Mesenchymal stem cell (in vitro differentiated cells and primary cell): ENCODE results near the gene WDR89.

Source experiments
- DNase-seq: peaks from one replicate; pipeline ENCODE4 v3.0.0-alpha.2; 2013
- H2AFZ ChIP-seq: one replicate; pipeline ENCODE4 v1.6.1; 2013; ENCODE audit warnings: low read depth, mild to moderate bottlenecking, control low read depth, inconsistent platforms, low read length, moderate library complexity
- H2AK5ac ChIP-seq: 2 replicates; pipeline ENCODE4 v1.6.1; 2013; ENCODE audit warnings: low read length, moderate library complexity, mild to moderate bottlenecking, inconsistent platforms; ENCODE audit not compliant: severe bottlenecking
- H2BK120ac ChIP-seq: one replicate; pipeline ENCODE4 v1.6.1; 2013; ENCODE audit warnings: low read depth, mild to moderate bottlenecking, inconsistent platforms, low read length, moderate library complexity
- H2BK12ac ChIP-seq, 2 experiments: one replicate each; pipeline ENCODE4 v1.6.1; 2013; ENCODE audit warnings: inconsistent platforms in 2 of 2, low read length in 2 of 2, mild to moderate bottlenecking in 2 of 2, moderate library complexity in 2 of 2, control low read depth in 1 of 2
- H2BK15ac ChIP-seq: one replicate; pipeline ENCODE4 v1.6.1; 2013; ENCODE audit warnings: mild to moderate bottlenecking, low read depth, inconsistent platforms; ENCODE audit not compliant: poor library complexity, severe bottlenecking
- H2BK5ac ChIP-seq: 2 replicates; pipeline ENCODE4 v1.6.1; 2013; ENCODE audit warnings: low read depth, mild to moderate bottlenecking, low read length, control low read depth, inconsistent platforms; ENCODE audit not compliant: poor library complexity, severe bottlenecking
- H3K14ac ChIP-seq, 2 experiments: one replicate each; pipeline ENCODE4 v1.6.1; 2013; ENCODE audit warnings: inconsistent platforms in 2 of 2, low read length in 2 of 2, control low read depth in 1 of 2, mild to moderate bottlenecking in 1 of 2, moderate library complexity in 1 of 2
- H3K18ac ChIP-seq, 2 experiments: one replicate each; pipeline ENCODE4 v1.6.1; 2013; ENCODE audit warnings: inconsistent platforms in 2 of 2, low read length in 2 of 2, control low read depth in 1 of 2, low read depth in 1 of 2, mild to moderate bottlenecking in 1 of 2
- H3K23ac ChIP-seq, 2 experiments: one replicate each; pipeline ENCODE4 v1.6.1; 2013; ENCODE audit warnings: inconsistent platforms in 2 of 2, low read length in 2 of 2, mild to moderate bottlenecking in 2 of 2, moderate library complexity in 2 of 2, control low read depth in 1 of 2
- H3K27ac ChIP-seq: 2 replicates; pipeline ENCODE4 v1.5.1; 2013; ENCODE audit warnings: mild to moderate bottlenecking, moderate library complexity, low read length, control low read depth, inconsistent platforms; ENCODE audit not compliant: poor library complexity, severe bottlenecking
- H3K27me3 ChIP-seq, 2 experiments: 2 replicates each; pipeline versions ENCODE4 v1.6.1 to v1.7.0; 2013; ENCODE audit warnings: low read length in 2 of 2, mild to moderate bottlenecking in 2 of 2, moderate library complexity in 2 of 2, control low read depth in 1 of 2, inconsistent platforms in 1 of 2; ENCODE audit not compliant: control insufficient read depth in 1 of 2, insufficient read depth in 1 of 2
- H3K36me3 ChIP-seq, 2 experiments: 2 replicates each; pipeline versions ENCODE4 v1.6.1 to v1.7.0; 2013; ENCODE audit warnings: low read length in 2 of 2, control low read depth in 1 of 2, inconsistent platforms in 1 of 2, low read depth in 1 of 2, mild to moderate bottlenecking in 1 of 2; ENCODE audit not compliant: insufficient read depth in 2 of 2, control insufficient read depth in 1 of 2
- H3K4ac ChIP-seq, 2 experiments: one replicate each; pipeline ENCODE4 v1.6.1; 2013; ENCODE audit warnings: inconsistent platforms in 2 of 2, low read length in 2 of 2, mild to moderate bottlenecking in 2 of 2, moderate library complexity in 2 of 2, control low read depth in 1 of 2, low read depth in 1 of 2
- H3K4me1 ChIP-seq: 2 replicates; pipeline ENCODE4 v1.6.1; 2013; ENCODE audit warnings: low read depth, low read length, control low read depth; ENCODE audit not compliant: control insufficient read depth, insufficient read depth
- H3K4me2 ChIP-seq: 2 replicates; pipeline ENCODE4 v1.6.1; 2013; ENCODE audit warnings: low read length, mild to moderate bottlenecking, inconsistent platforms; ENCODE audit not compliant: poor library complexity, severe bottlenecking
- H3K4me3 ChIP-seq, 2 experiments: 2 replicates each; pipeline versions ENCODE4 v1.5.1 to v1.7.0; 2013; ENCODE audit warnings: low read length in 2 of 2, mild to moderate bottlenecking in 2 of 2, control low read depth in 1 of 2, low read depth in 1 of 2; ENCODE audit not compliant: insufficient read depth in 1 of 2
- H3K79me1 ChIP-seq: replicated peaks from 2 replicates; pipeline ENCODE4 v1.6.1; 2013; ENCODE audit warnings: mild to moderate bottlenecking, control low read depth, low read length, inconsistent platforms; ENCODE audit not compliant: poor library complexity, severe bottlenecking
- H3K9ac ChIP-seq: 2 replicates; pipeline ENCODE4 v1.7.0; 2013; ENCODE audit warnings: mild to moderate bottlenecking, low read length, moderate library complexity
- H3K9me3 ChIP-seq: 2 replicates; pipeline ENCODE4 v1.7.0; 2013; ENCODE audit warnings: mild to moderate bottlenecking, low read length; ENCODE audit not compliant: control insufficient read depth
- H4K8ac ChIP-seq: one replicate; pipeline ENCODE4 v1.6.1; 2013; ENCODE audit warnings: inconsistent platforms, mild to moderate bottlenecking, low read length, moderate library complexity
- H4K91ac ChIP-seq: one replicate; pipeline ENCODE4 v1.6.1; 2013; ENCODE audit warnings: mild to moderate bottlenecking, low read length, inconsistent platforms
- WGBS: methylation state at CpG from one replicate; pipeline ENCODE4 v1.1.7; 2013; ENCODE audit warnings: mixed read lengths; 5-methylcytosine and 5-hydroxymethylcytosine counted together

Gene WDR89

DNA sequence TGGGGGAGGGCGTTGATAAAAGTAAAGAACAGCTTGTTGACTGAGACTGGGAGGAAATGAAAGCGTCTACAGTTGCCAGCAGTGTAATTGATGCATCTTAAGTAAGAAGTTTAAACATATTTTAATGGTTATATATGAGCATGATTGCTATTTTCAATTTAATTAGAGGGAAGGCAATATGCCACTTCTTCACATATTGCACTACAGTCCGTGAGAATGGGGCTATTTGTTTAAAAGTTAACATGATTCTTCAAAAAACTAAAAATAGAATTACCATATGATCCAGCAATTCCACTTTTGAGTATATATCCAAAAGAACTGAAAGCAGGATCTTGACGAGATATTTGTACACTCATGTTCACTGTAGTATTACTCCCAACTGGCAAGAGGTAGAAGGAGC lies 60.2 kb downstream of the WDR89 start:
- no peak overlapping the region for H3K9ac ChIP-seq
- H3K9me3 ChIP-seq, result no peaks in the 10 kb centered on the region
- no peak overlapping the region for H3K18ac ChIP-seq
- no peak overlapping the region for H2AFZ ChIP-seq
- no peak overlapping the region for H2BK12ac ChIP-seq
- WGBS, result 93% methylated on average over 3 of the region's 4 CpGs
- H3K4me2 ChIP-seq, result no peak overlapping the region
- H3K36me3 ChIP-seq, result no peaks in the 10 kb centered on the region
- no peak overlapping the region for H4K91ac ChIP-seq
- no peak overlapping the region for H3K4me3 ChIP-seq
- no peak overlapping the region for H3K4ac ChIP-seq
- no peak overlapping the region for H3K14ac ChIP-seq
- DNase-seq, result no peak
- no peak overlapping the region for H2BK120ac ChIP-seq
- H3K27ac ChIP-seq, result no peak overlapping the region
- H3K23ac ChIP-seq, result no peak overlapping the region
- H3K79me1 ChIP-seq, result no peaks in the 10 kb centered on the region
- no peak overlapping the region for H2BK15ac ChIP-seq
- no peak overlapping the region for H4K8ac ChIP-seq
- no peaks in the 10 kb centered on the region for H3K4me1 ChIP-seq
- H2AK5ac ChIP-seq, result no peak overlapping the region
- no peaks in the 10 kb centered on the region for H3K27me3 ChIP-seq
- no peak overlapping the region for H2BK5ac ChIP-seq

DNA sequence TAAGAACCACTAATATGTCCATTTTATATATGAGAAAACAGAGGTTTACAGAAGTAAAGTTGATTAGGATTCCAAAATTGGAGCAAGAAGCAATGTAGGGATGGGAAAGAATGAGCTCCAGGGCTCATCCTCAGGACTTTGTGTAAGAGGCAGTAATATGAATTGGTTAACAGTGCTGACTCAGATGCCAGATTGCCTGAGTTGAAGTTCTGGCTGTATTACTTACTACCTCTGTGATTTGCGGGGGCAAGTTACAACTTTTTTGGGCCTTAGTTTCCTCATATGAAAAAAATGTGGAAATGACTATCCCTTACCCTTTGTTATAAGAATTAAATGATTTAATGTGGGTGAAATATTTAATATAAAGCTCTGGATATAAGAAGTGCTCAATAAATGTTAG lies 63.4 kb downstream of the WDR89 start:
- Histone ChIP-seq H3K36me3 (no peaks in the 10 kb centered on the region), H3K23ac (no peak overlapping the region), H3K4me1 (no peaks in the 10 kb centered on the region), H3K9me3 (no peaks in the 10 kb centered on the region), H3K14ac (no peak overlapping the region), H2BK15ac (no peak overlapping the region), H2BK120ac (no peak overlapping the region), H4K91ac (no peak overlapping the region), H3K9ac (no peak overlapping the region), H2BK5ac (no peak overlapping the region), H3K27ac (no peak overlapping the region), H3K18ac (no peak overlapping the region), H2AK5ac (no peak overlapping the region), H3K4me3 (no peak overlapping the region), H3K4me2 (no peak overlapping the region), H3K27me3 (no peaks in the 10 kb centered on the region), H2AFZ (no peak overlapping the region), H2BK12ac (no peak overlapping the region), H3K79me1 (no peaks in the 10 kb centered on the region), H4K8ac (no peak overlapping the region), H3K4ac (no peak overlapping the region)
- no peak for DNase-seq
- 100% methylated on average over 1 of the region's 1 CpG for WGBS

DNA sequence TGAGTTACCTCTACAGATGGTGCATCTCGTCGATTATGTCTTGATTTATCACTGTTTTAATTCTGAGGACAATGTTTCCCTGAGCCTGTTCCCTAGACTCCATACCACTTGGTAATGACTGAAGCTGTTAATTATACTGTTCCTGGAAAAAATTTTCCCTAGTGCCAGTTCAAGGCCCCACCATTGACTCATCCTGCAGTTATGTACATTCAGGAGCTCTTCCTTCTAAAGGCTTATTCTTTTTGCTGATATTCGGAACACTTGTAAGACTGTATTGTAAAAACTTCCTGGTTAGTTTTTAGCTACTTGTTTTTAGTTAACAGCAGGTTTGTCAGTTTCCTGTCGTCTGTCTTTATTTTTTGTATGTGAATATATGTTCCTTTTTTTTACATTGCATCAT lies 68.1 kb downstream of the WDR89 start:
- Histone ChIP-seq H2BK5ac (no peak overlapping the region), H3K27me3 (no peaks in the 10 kb centered on the region), H2BK12ac (no peak overlapping the region), H3K4me2 (no peak overlapping the region), H2AK5ac (no peak overlapping the region), H2AFZ (no peak overlapping the region), H3K23ac (no peak overlapping the region), H3K36me3 (no peaks in the 10 kb centered on the region), H2BK120ac (no peak overlapping the region), H3K9me3 (no peaks in the 10 kb centered on the region), H3K79me1 (no peaks in the 10 kb centered on the region), H3K9ac (no peak overlapping the region), H3K4me3 (no peak overlapping the region), H2BK15ac (no peak overlapping the region), H3K14ac (no peak overlapping the region), H4K8ac (no peak overlapping the region), H3K4ac (no peak overlapping the region), H3K4me1 (no peaks in the 10 kb centered on the region), H3K27ac (peak overlapping the region; percentile 28), H3K18ac (no peak overlapping the region), H4K91ac (no peak overlapping the region)
- DNase-seq, result peak; percentile 60
- no CpG with 5 or more reads among the region's 4 CpGs for WGBS

DNA sequence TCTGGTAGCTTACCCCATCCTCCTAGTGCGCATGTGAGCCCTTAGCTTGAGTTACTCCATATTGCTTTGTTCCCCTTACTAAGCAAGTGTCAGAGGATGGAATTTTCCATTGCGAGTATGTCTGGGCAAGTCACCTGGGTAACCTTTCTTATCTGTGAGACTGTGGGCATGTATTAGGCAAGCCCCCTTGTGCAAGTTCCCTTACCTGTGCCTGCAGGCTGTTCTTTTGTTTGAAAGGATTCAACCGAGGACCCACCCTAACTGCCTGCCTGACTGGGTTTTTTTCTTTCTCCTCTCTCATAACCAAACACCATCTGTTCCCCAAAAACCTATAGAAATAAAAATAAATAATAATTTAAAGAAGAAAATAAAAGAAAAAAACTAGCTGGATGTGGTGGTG lies 76.2 kb downstream of the WDR89 start:
- Histone ChIP-seq H4K8ac (no peak overlapping the region), H3K79me1 (no peaks in the 10 kb centered on the region), H2BK15ac (no peak overlapping the region), H3K4me2 (no peak overlapping the region), H2BK5ac (no peak overlapping the region), H3K23ac (no peak overlapping the region), H3K9me3 (no peaks in the 10 kb centered on the region), H3K27ac (no peak overlapping the region), H3K27me3 (peaks cover 3% of the 10 kb centered on the region in 2 experiments), H2AFZ (no peak overlapping the region), H4K91ac (no peak overlapping the region), H3K36me3 (no peaks in the 10 kb centered on the region), H3K18ac (no peak overlapping the region), H2BK120ac (no peak overlapping the region), H3K4me3 (no peak overlapping the region), H3K9ac (no peak overlapping the region), H3K4me1 (peaks cover 3% of the 10 kb centered on the region), H2BK12ac (no peak overlapping the region), H2AK5ac (no peak overlapping the region), H3K4ac (no peak overlapping the region), H3K14ac (no peak overlapping the region)
- DNase-seq, result no peak
- WGBS, result 100% methylated on average over 2 of the region's 3 CpGs
